Fibroblast of skin of back (primary cell): ENCODE results near the gene SH3BP4.
"Not testable (repeated sequence)": the region's sequence is repeated elsewhere in the genome, so short reads cannot be mapped to it uniquely, and the experiment has no call there.

ENCODE experiments used
- DNase-seq: peaks from one replicate; pipeline ENCODE4 v3.0.0-alpha.2; 2013

The SH3BP4 gene

GRCh38 chr2:234999740-235000425 is 48.1 kb downstream of the SH3BP4 start:
- no peak for DNase-seq

GRCh38 chr2:235000426-235001236 is 48.8 kb downstream of the SH3BP4 start:
- no peak for DNase-seq

DNA sequence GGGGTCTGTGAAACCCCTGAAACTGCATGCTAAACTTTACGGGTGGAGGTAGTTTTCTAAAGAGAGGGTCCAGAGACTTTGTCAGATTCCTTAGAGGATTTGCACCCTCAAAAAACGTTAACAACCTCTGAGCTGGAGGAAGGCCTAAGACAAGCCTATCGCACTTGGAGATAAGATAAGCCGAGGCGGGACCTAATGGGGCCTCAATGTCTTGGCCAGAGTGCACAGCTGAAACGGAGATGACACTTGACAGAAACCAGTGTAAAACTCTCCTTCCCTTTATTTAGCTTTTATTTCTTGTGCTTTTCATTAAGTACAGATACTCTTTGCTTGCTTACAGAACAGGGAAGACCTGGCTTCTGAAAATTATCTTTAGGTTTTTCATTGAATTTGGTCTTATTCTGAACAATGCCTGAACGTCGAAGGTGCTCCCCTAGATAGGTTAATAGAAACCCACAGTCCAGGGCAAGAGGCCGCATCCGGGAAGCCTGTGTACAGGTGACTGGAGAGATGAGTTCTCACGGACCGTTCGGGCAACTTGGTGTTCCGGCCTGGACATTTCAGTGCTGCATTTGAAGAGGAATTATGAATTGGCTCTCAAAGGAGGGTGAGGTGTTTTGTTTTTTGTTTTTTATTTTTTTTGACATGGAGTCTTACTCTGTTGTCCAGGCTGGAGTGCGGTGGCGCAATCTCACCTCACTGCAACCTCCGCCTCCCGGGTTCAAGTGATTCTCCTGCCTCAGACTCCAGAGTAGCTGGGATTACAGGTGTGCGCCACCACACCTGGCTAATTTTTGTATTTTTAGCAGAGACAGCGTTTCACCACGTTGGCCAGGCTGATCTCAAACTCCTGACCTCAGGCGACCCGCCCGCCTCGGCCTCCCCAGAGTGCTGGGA is 49.7 kb downstream of the SH3BP4 start:
- no peak for DNase-seq

GRCh38 chr2:235002198-235003095 is 50.6 kb downstream of the SH3BP4 start:
- DNase-seq: no peak

GRCh38 chr2:235003096-235003775 is 51.4 kb downstream of the SH3BP4 start:
- no peak for DNase-seq

DNA sequence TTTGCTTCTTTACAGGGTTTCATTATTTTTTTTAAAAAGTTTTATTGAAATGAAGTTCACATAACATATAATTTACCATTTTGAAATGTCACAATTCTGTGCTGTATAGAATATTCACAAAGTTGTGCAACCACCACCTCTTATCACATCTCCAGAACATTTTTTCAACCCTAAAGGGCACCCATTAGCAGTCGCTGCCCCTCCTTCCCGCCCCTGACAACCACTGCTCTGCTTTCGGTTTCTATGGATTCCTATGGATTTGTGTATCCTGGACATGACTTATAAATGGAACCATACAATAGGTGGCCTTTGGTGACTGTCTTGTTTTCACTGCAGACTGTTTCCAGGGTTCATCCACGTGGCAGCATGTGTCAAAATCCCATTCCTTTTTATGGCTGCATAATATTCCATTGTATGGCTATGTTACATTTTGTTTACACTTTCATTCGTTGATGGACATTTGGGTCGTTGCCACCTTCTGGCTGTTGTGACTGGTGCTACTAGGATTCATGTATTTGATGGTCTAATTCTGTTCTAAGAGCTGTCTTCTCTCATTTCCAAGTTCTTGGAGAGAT is 52.6 kb downstream of the SH3BP4 start:
- no peak for DNase-seq

DNA sequence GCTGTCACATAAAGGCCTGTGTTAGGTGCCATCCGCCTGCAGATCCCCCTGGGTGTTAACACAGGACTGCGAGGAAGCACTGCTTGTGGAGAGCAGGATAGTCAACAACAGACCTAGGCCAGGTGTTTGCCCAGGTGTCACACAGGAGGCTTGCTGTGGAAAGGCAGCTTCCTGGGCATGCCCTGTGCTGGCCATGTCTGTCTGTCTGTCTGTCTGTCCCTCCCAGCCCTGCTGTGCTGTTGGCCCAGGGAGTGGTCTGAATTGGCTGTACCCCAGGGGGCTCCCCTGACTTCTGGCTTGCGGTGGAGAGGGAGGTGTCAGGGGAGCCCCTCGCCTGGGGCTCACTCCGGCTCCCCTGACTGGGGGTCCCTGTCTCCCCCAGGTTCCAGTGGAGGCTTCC is 53.2 kb downstream of the SH3BP4 start:
- no peak for DNase-seq

- DNase-seq: peak; percentile 46
Observed at GRCh38 chr2:235005603-235006259, 53.9 kb downstream of the SH3BP4 start.

- no peak for DNase-seq
Observed at GRCh38 chr2:235006461-235006860, 54.6 kb downstream of the SH3BP4 start.

DNA sequence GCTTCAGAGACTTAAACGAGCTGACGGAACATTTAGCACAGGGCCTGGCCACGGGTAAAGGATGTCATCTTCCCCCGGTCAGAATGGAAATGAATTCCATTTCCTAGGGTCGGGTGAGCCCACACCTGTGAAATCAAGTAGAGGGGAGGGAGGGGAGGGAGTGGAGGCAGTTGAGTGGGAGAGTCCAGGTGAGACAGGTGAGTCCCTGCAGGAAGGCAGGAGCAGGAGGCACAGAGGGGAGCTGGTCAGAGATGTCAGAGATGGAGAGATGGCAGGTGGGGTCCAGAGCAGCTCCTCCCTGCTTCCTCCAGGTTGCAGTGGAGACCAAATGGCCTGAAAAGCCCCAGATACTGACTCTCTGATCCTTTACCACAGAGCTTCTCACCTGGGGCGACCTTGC is 55.2 kb downstream of the SH3BP4 start:
- no peak for DNase-seq

DNA sequence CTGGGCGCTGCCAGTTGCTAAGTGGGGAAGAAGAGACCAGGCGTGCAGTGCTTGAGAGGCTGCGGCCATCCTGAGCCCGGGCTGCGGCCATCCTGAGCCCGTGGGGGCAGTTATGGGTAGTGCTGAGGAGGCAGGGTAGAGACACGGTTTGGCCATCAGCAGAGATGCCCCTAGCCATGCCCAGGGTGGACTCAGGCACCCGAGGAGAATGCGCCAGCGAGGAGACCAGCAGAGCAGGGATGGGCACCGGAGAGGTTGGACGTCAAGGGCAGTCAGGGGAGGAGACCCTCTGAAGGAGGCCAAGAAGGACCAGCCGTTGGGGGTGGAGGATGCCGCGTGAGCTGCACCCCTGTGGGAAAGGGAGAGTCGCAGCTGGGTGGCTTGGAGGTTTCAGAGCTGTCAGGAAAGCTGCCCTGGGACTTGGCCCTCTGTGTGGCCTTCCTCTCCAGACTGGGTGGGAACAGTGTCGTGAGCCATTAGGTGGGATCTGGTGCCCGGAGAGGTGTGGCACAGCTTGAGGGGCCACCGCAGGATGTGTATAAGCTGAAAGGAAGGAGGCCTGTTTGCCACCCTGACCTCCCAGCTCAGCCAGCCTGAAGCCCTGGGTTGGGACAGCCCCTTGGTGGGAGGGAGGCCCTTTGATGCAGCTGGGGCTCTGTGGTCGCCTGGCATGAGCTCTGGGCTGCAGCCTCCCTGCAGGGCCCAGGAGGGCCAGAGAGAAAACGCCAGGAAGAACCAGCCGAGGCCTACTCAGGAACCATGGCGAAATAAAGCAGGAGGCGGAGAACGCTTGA is 56.0 kb downstream of the SH3BP4 start:
- DNase-seq: no peak

GRCh38 chr2:235008584-235009044 is 56.8 kb downstream of the SH3BP4 start:
- no peak for DNase-seq

DNA sequence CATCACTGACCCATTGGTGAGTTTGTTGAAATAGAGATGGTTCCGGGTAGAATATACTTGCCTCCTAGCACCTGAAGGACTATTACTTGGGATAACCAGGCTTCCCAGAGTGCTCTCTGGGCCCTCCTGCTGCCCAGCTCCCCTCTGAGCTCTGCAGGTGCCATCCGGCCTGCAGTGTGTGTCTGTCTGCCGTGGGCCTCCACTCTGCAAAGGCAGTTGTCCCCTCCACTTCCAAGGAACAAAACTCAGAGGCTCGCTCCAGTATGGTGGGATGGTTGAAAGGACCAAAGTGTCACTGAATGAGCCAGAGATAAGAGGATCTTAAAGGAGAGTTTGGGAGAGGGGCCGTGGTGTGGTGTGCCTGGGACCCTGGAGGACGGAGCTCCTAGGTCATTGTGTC is 57.3 kb downstream of the SH3BP4 start:
- DNase-seq: no peak

GRCh38 chr2:235010117-235010714 is 58.4 kb downstream of the SH3BP4 start:
- DNase-seq: no peak

DNA sequence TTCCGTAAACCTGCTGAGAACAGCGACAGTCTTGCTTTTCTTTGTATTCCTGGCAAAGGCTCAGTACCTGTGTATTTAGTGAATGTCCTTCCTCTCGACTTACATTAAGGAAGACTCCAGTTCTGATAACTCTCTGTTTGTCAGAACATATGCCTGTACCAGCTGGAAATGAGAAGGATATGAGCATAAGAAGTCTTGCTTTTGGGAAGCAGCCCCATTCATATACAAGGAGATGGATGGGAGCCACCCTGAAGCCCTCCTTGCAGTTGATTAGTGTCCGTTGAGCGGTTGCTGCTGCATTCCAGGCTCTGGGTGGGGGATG is 59.8 kb downstream of the SH3BP4 start:
- peak; percentile 37 for DNase-seq

DNA sequence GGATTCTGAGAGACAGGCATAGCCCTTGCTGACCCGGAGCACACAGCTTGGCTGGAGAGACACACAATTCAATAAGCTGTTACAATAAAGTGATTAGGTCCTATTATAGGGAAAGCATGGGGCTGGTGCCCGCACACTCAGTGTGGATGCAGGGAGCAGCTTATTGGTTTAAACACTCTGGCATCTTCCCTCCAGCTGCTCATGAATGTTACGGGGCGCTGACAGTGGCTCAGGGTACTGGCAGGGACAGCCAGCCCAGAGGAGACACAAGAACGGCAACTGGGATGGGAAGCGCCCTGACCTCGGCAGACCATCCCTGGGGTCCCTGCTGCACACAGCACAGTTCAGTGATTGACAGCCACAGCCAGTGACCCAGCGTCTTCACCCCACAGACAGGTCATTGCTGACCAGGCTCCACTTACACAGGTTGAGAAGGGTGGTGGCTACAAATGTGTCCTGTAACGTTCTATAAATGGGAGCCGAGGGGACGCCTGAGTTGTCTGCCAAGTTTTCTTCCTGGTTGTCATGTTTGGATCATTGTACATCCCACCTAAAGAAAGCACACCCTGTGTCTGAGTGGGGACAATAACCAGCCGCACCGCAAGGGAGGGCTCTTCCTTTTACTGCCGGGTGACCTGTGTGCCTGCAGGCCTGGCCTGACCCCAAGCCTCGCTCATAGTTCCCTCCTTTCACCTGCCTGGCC is 60.3 kb downstream of the SH3BP4 start:
- no peak for DNase-seq

- DNase-seq: no peak
Observed at GRCh38 chr2:235017441-235017840, 65.6 kb downstream of the SH3BP4 start.

DNA sequence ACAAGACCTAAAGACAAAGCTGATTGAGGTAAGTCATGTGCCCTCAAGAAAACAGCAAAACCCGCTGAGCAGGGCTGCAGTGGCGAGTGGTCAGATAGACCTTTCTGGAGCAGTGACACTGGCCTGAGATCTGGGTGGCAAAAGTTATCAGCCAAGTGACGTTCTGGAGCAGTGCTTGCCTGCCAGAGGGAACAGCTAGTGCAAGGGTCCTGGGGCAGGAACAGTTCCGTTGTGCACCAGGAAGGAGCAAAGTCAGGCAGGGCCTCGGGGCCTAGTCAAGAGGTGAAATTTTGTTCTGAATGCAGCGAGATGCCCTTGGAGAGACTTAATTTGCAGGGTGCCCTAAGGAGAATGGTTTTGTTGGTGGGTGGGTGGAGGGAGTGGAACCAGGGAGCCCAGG is 67.0 kb downstream of the SH3BP4 start:
- no peak for DNase-seq

- not testable (repeated sequence) for DNase-seq
Observed at GRCh38 chr2:235020141-235020540, 68.3 kb downstream of the SH3BP4 start.
